T follicular helper cell (primary cell): Measurements from ENCODE around the gene GLG1.

ENCODE experiments used
- DNase-seq: peaks from one replicate; pipeline ENCODE4 v3.0.0-alpha.2; 2020; ENCODE audit warnings: low read depth

Gene GLG1

DNA sequence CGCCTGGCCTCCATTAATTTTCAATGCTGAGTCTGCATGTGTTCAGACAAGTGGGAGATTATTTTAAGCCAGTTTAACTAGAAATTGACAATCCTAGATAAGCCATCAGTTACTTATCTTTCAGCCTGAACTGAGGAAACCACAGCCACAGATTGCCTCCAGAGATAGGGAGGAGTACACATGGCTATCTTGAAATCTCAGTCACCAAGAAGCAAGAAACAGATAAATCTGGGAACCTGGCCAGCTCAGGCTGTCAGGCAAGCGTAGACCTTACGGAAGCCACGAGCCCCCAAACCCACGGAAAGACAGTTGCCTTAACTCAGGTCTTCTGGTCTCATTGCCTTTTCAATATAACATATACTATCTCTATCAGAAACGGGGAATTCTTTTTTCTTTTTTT is 2.0 kb upstream of the GLG1 start:
- peak; percentile 23 for DNase-seq

GRCh38 chr16:74608381-74608780 is 1.5 kb upstream of the GLG1 start:
- no peak for DNase-seq

GRCh38 chr16:74607962-74608356 is 1.0 kb upstream of the GLG1 start:
- no peak for DNase-seq

DNA sequence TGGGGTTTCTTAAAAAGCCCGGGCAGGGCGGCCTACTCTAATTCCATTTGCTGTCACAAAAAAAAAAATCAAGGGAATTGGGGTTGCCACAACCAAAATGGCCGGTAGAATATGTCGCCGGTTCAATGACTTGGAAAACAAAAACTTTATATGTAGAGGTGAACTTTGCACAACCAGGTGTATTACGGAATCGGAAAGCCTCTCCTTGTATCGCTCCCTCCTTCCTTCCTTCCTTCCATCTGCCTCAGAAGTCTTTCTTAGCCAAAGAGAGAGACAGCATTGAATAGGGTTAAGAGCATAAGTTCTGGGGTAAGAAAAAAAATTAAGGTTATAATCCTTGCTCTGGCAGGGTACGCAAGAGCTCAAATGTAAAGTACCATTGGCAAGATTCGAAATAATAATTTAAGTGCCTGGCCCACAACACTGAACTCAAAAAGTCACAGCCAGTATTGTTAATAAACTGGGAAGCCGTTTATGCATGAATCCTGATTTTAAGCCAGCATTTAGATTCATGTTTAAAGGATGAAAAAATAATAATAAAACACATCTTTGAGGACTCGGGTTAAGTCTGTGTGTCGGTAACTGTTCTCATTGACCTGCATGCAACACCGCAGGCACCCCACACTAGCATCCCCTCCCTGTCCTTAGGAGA is 522 bp upstream of the GLG1 start:
- DNase-seq, result no peak

DNA sequence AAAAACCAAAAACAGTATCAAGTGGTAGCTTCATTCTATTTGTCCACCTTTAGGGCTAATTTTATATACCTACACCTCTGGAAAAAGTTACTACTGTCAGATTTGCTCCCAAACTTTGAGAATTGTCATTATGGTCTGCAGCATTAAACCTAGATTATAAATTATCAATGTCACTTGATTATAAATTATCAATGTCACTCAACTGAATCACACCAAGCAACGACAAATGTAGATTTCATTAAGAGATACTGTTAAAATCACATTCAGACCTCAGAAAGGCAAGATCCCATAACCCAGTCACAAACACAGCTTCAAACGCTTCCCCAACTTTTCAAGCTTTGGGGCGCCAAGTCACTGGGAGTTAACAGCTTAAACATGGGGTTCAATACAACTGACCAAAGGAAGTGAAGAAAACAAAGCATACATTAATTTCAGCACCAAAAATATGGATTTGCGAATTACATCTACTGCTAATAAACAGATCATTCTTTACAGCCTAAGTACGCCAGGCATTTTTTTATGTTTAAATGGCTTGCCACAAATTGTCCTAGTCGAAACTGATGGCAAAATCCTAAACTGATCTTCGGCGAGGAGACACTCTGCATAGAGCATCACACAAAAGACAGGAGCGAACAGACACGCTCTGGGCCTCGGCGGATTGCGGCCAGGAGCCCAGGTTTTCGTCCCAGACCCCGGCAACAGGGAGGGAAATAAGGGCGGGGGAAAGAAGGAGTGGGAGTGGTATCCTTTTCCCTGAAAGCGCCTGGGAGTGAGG is 981 bp downstream of the GLG1 start:
- DNase-seq, result no peak

GRCh38 chr16:74605332-74605731 is 1.6 kb downstream of the GLG1 start:
- no peak for DNase-seq

GRCh38 chr16:74603848-74604247 is 3.1 kb downstream of the GLG1 start:
- no peak for DNase-seq

DNA sequence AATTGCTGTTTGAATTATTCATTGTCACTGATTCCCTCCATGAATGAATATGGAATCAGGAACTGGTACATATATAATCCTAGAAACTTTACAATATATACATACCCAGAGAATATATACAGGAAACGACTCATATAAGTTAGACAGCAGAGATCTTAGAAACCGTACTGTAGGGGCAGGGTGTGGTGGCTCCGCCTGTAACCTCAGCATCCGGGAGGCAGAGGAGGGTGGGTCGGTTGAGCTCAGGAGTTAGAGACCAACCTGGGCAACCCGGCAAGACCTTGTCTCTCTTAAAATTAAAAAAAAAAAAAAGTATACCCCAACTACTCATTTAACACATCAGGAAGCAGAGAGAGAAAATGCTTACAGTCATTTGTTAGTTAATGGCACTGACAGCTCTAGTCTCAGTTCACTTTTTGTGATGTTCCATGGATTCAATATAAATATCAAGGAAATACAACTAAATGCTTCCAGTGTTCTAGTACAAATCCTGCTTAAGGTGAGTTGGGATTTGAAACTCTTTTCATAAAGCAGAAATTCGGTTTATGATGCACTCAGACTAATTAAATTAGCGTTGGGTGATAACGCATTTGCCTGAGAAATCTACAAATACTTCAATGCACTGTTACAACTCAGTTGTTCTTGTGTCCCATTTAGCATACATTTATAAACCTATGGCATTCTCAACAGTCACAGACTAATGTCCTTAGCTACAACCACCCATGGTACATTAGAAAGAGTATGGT is 5.6 kb downstream of the GLG1 start:
- DNase-seq, result peak; percentile 64

- DNase-seq, result no peak
Observed at GRCh38 chr16:74596586-74596985, 10.3 kb downstream of the GLG1 start.

DNA sequence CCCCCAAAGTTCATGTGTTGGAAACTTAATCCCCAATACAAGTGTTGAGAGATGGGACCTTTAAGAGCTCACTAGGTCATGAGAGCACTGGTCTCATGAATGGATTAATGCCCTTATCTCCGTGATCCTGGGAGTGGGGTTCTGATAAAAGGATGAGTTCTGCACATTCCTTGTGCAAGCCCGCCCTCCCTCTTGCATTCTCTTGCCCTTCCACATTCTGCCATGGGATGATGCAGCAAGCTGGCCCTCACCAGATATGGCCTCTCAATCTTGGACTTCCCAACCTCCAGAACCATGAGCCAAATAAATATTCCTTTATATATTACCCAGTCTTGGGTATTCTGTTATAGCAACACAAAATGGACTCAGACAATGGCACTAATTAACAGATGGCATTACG is 14.1 kb downstream of the GLG1 start:
- no peak for DNase-seq

- no peak for DNase-seq
Observed at GRCh38 chr16:74591876-74592650, 14.9 kb downstream of the GLG1 start.

GRCh38 chr16:74586948-74587347 is 20.0 kb downstream of the GLG1 start:
- DNase-seq, result no peak

DNA sequence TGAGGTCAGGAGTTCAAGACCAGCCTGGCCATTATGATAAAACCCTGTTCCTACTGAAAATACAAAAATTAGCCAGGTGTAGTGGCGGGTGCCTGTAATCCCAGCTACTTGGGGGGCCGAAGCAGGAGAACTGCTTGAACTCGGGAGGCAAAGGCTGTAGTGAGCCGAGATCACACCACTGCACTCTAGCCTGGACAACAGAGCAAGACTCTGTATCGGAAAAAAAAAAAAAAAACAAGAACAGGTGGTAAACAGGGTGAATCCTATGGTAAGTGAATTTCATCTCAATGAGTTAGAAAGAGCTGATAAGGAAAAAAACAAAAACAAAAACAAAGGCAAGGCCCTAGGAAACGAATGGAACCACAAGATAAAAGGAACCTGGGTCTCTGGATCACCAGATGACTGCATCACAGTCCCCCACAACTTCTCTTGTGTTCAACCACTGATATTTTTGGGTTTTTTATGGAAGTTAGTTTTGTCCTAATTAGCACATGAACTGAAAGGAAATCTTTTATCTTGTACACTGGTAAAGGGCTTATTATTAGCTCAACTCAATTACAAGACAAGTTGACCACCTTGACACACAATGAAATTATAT is 21.0 kb downstream of the GLG1 start:
- DNase-seq, result no peak

DNA sequence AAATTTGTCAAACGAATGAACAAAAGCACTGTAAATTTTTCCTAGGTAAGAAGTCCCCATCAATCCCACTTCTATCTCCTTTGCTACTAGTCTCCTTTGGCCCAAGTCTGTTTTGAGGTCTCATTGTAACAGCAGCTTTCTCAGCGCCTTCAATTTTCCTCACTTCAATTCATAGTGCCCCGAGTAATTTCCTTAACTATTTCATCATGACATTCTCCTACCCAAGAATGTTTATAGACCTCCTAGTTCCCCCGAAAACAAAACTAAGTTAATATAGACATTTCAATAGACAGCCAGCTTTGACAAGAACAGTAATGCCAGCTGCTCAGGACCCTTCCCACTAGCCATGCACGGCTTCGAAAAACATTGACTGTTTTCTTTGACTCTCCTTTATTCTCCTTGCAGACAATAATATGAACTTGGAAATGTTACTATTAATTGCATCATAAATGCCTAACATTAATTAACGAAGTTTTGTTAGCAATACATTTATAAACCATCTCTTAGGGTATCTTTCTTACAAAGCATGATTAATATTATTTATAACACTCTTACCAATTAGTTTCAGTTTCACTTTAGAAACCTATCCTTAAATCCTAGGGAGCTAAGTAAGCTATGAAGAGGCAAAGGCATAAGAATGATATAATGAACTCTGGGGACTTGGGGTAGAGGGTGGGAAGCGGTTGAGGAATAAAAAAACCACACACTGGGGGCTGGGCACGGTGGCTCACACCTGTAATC is 22.8 kb downstream of the GLG1 start:
- DNase-seq, result no peak

GRCh38 chr16:74582970-74583369 is 23.9 kb downstream of the GLG1 start:
- DNase-seq, result no peak

GRCh38 chr16:74580833-74581232 is 26.1 kb downstream of the GLG1 start:
- no peak for DNase-seq

DNA sequence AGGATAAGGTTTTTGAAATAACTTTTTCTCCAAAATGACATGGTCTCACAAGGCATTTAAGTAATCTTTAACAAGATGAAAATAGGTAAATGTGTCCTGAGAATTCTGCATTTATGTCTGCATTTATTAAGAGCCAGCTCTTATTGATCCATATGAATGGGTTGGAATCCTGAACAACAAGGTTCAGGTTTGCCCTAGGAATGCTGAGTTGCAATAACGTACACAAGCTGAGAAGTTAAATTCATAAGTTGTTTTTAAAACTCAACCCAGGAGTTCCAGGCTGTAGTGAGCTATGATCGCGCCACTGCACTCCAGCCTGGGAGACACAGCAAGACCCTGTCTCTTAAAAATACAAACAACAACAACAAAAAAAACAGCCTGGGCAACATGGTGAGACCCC is 28.1 kb downstream of the GLG1 start:
- DNase-seq, result no peak

GRCh38 chr16:74578433-74578832 is 28.5 kb downstream of the GLG1 start:
- no peak for DNase-seq

GRCh38 chr16:74577882-74578366 is 29.0 kb downstream of the GLG1 start:
- no peak for DNase-seq

DNA sequence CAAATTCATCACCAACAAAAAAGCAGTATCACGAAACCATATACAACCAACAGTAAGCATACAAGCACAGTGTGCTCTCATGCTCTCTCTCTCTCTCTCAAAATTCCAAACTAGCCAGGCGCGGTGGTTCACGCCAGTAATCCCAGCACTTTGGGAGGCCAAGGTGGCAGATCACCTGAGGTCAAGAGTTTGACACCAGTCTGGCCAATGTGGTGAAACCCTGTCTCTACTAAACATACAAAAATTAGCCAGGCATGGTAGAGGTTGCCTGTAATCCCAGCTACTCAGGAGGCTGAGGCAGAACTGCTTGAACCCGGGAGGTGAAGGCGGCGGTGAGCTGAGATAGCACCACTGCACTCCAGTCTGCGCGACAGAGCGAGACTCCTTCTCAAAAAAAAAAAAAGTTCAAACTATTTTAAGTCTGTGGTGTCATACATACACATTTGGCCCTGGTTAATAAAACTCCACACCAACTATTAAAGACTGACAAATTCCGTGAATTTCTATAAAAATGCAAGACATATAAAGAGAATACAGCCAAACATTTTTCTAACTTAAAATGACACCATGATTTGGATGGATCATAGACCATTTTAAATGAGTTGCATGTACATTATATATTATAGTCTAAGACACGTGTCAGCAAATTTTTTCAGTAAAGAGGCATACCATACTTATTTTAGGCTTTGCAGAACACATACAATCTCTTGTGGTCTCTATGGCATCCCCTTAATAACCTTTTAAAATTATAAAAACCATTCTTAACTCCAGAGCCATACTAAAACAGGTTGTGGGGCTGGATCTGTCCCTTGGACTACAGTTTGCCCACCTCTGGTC is 30.9 kb downstream of the GLG1 start:
- DNase-seq, result no peak
